Measurements from ENCODE around the gene CEP70. TPM values are rescaled to one million over a fixed set of nuclear protein-coding genes. Genes with fewer than 3 reads are reported as not detected.
"Not testable (repeated sequence)": the region's sequence is repeated elsewhere in the genome, so short reads cannot be mapped to it uniquely, and the experiment has no call there.

Gene CEP70
- total RNA-seq, 5 donors from 2014 or later (not counting 1 experiment from before 2014, with no cell fraction given), result 14.5 to 23.4 (median 21.7) TPM

DNA sequence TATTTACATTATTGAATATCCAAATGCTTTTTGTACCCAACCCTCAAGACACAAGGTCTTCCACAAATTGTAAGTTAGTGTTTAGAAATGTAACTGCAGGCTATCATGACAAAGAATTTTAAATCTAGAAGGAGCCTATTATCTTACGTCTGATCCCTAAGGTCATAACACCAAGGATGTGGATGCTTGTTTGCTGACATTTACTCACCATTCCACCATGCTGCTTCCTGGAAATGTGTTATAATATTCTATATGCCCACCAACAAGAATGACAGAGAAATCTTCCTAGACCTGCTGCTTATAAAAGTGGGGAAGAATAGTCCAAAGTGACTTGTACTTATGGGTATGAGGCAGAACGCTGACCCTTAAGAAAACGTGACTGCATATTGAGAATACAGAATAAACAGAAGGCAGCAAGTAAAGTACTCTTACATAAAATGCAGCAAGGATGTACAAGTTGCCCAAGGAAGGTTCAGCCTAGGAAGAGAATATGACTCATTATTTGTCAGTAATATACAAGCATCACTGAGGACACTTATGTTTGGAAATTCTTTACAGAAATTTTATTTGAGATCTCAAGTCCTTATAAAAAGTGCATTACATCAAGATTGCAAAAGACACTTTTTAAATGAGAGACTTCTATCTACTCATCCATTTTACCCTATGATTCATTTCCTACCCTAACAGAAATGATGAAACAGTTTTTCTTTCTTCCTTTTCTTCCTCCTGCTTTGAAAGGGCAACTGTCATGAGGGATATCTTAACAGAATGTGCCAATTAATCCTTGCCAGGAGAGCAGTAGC lies 100.1 kb downstream of the CEP70 start:
- WGBS (ENCODE audit: insufficient coverage), result no CpG with 5 or more reads among the region's 3 CpGs
- Mint-ChIP-seq H3K36me3 (peaks cover 28% of the 10 kb centered on the region), H3K4me3 (no peak overlapping the region), H3K27ac (no peak overlapping the region), H3K27me3 (no peaks in the 10 kb centered on the region), H3K4me1 (no peaks in the 10 kb centered on the region), H3K9me3 (peaks cover under 1 to 26% (median 21%) of the 10 kb centered on the region in 3 donors)
- CTCF ChIA-PET, result no interaction called here
- Histone ChIP-seq H3K4me1 (ENCODE audit: control insufficient read depth in 1 of 2, extremely low read depth in 1 of 2, insufficient read depth in 2 of 2, low read length in 2 of 2) (no peaks in the 10 kb centered on the region), H3K9me3 (peaks cover 2% of the 10 kb centered on the region), H3K36me3 (ENCODE audit: control insufficient read depth in 2 of 2, extremely low read depth in 1 of 2, insufficient read depth in 1 of 2, low read length in 1 of 2) (peaks cover 0 to 2% of the 10 kb centered on the region in 2 donors), H3K27ac (ENCODE audit: low read length) (no peak overlapping the region), H3K4me3 (ENCODE audit: control insufficient read depth in 1 of 2, extremely low read depth in 1 of 2, low read length in 1 of 2) (no peak overlapping the region), H3K27me3 (replicated peaks in 1 of 2; ENCODE audit: control insufficient read depth in 2 of 2, extremely low read depth in 1 of 2, insufficient read depth in 2 of 2, low read length in 1 of 2) (no peaks in the 10 kb centered on the region)
- no peak for DNase-seq
- POLR2A ChIA-PET, result no interaction called here
- no peak for ATAC-seq (replicated peaks in 1 of 4)

DNA sequence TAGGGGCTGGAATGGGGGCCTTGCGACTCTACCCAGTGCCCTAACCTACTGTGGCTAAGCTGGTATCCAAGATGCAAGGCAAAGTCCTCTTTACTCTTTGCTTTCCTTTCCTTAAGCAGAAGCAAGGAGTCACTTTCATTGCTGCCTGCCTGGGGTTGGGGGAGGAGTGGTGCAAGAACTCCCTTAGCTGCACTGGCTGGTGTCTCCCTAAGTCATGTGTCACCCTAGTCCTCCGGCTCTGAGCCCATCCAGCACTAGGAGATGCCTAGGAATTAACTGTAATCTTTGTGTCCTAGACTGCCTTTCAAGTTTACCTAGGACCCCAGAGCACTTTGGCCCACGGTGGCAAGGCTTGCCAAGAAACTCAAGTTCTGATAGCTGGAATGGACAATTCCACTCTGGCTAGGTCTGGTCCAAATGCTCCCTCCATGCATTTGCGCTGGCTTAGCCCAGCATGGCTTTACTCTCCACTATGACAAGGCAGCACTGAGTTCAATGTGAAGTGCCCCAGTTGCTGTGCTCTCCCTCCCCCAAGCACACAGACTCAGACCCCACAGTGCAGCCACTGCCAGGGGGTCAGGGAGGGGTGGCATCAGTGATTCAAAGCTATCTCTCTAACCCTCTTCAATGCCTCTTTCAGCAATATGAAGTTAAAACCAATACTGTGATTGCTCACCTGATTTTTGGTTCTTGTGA lies 100.9 kb downstream of the CEP70 start:
- H3K4me3 ChIP-seq (ENCODE audit: control insufficient read depth in 1 of 2, extremely low read depth in 1 of 2, low read length in 1 of 2), result no peak overlapping the region
- Mint-ChIP-seq H3K4me1 (no peaks in the 10 kb centered on the region), H3K4me3 (no peak overlapping the region), H3K27me3 (no peaks in the 10 kb centered on the region), H3K36me3 (peaks cover 28% of the 10 kb centered on the region), H3K27ac (no peak overlapping the region), H3K9me3 (peaks cover 5 to 31% (median 25%) of the 10 kb centered on the region in 3 donors)
- H3K27me3 ChIP-seq (replicated peaks in 1 of 2; ENCODE audit: control insufficient read depth in 2 of 2, extremely low read depth in 1 of 2, insufficient read depth in 2 of 2, low read length in 1 of 2), result no peaks in the 10 kb centered on the region
- H3K9me3 ChIP-seq, result peaks cover 2% of the 10 kb centered on the region
- ATAC-seq (replicated peaks in 1 of 4) (no peak), DNase-seq (no peak)
- WGBS (ENCODE audit: insufficient coverage), result 89% methylated on average over 4 of the region's 4 CpGs
- ChIA-PET CTCF (no interaction called here), POLR2A (no interaction called here)
- H3K27ac ChIP-seq (ENCODE audit: low read length), result no peak overlapping the region
- no peaks in the 10 kb centered on the region for H3K4me1 ChIP-seq (ENCODE audit: control insufficient read depth in 1 of 2, extremely low read depth in 1 of 2, insufficient read depth in 2 of 2, low read length in 2 of 2)
- H3K36me3 ChIP-seq (ENCODE audit: control insufficient read depth in 2 of 2, extremely low read depth in 1 of 2, insufficient read depth in 1 of 2, low read length in 1 of 2), result peaks cover 0 to 2% of the 10 kb centered on the region in 2 donors

DNA sequence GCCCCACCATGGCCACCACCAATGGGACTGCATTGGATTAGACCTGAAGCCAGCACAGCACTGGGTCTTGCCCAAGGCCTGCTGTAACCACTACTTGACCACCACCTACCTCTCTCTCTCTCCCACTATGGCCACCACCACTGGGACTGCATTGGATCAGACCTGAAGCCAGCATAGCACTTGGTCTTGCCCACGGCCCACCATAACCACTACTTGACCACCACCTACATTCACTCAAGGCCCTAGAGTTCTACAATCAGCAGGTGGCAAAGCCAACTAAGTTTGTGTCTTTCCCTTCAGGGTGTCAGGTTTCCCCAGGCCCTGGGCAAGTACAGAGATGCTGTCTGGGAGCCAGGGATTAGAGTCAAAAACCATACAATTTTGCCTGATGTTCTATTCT lies 102.1 kb downstream of the CEP70 start:
- Mint-ChIP-seq H3K9me3 (peaks cover 5 to 42% (median 32%) of the 10 kb centered on the region in 3 donors), H3K27me3 (no peaks in the 10 kb centered on the region), H3K4me3 (no peak overlapping the region), H3K4me1 (no peaks in the 10 kb centered on the region), H3K27ac (no peak overlapping the region), H3K36me3 (peaks cover 25% of the 10 kb centered on the region)
- no peaks in the 10 kb centered on the region for H3K4me1 ChIP-seq (ENCODE audit: control insufficient read depth in 1 of 2, extremely low read depth in 1 of 2, insufficient read depth in 2 of 2, low read length in 2 of 2)
- ChIA-PET POLR2A (no interaction called here), CTCF (no interaction called here)
- H3K9me3 ChIP-seq, result peaks cover 2% of the 10 kb centered on the region
- WGBS (ENCODE audit: insufficient coverage), result 83% methylated on average over 1 of the region's 1 CpG
- no peak overlapping the region for H3K4me3 ChIP-seq (ENCODE audit: control insufficient read depth in 1 of 2, extremely low read depth in 1 of 2, low read length in 1 of 2)
- DNase-seq, result no peak
- no peaks in the 10 kb centered on the region for H3K27me3 ChIP-seq (replicated peaks in 1 of 2; ENCODE audit: control insufficient read depth in 2 of 2, extremely low read depth in 1 of 2, insufficient read depth in 2 of 2, low read length in 1 of 2)
- H3K27ac ChIP-seq (ENCODE audit: low read length), result no peak overlapping the region
- ATAC-seq (replicated peaks in 1 of 4), result no peak
- peaks cover 0 to 2% of the 10 kb centered on the region in 2 donors for H3K36me3 ChIP-seq (ENCODE audit: control insufficient read depth in 2 of 2, extremely low read depth in 1 of 2, insufficient read depth in 1 of 2, low read length in 1 of 2)

DNA sequence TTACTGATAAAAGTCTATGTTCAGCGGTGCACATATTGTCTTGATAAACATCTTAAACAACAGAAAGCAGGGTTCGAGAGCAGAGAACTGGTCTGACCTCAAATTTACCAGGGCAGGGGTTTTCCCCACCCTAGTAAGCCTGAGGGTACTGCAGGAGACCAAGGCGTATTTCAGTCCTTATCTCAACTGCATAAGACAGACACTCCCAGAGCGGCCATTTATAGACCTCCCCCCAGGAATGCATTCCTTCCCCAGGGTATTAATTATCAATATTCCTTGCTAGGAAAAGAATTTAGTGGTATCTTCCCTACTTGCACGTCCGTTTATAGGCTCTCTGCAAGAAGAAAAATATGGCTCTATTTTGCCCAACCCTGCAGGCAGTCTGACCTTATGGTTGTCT lies 107.5 kb downstream of the CEP70 start:
- H3K27me3 ChIP-seq (replicated peaks in 1 of 2; ENCODE audit: control insufficient read depth in 2 of 2, extremely low read depth in 1 of 2, insufficient read depth in 2 of 2, low read length in 1 of 2); CTCF ChIA-PET; DNase-seq; H3K9me3 ChIP-seq; H3K36me3 ChIP-seq (ENCODE audit: control insufficient read depth in 2 of 2, extremely low read depth in 1 of 2, insufficient read depth in 1 of 2, low read length in 1 of 2); H3K27ac Mint-ChIP-seq; H3K4me3 ChIP-seq (ENCODE audit: control insufficient read depth in 1 of 2, extremely low read depth in 1 of 2, low read length in 1 of 2); H3K27ac ChIP-seq (ENCODE audit: low read length); POLR2A ChIA-PET; H3K4me1 ChIP-seq (ENCODE audit: control insufficient read depth in 1 of 2, extremely low read depth in 1 of 2, insufficient read depth in 2 of 2, low read length in 2 of 2); H3K4me1 Mint-ChIP-seq; H3K27me3 Mint-ChIP-seq; H3K36me3 Mint-ChIP-seq; H3K4me3 Mint-ChIP-seq; ATAC-seq (replicated peaks in 1 of 4): not testable (repeated sequence)
- peaks cover 15 to 60% (median 51%) of the 10 kb centered on the region in 3 donors for H3K9me3 Mint-ChIP-seq
- 100% methylated on average over 2 of the region's 6 CpGs for WGBS (ENCODE audit: insufficient coverage)

DNA sequence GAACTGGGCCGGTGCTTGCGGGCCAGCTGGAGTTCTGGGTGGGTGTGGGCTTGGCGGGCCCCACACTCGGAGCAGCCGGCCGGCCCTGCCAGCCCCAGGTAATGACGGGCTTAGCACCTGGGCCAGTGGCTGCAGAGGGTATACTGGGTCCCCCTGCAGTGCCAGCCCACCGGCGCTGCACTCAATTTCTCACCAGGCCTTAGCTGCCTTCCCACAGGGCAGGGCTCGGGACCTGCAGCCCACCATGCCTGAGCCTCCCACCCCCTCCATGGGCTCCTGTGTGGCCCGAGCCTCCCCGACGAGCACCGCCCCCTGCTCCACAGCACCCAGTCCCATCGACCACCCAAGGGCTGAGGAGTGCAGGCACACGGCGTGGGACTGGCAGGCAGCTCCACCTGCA lies 109.4 kb downstream of the CEP70 start:
- WGBS (ENCODE audit: insufficient coverage), result 97% methylated on average over 10 of the region's 17 CpGs
- H3K27ac ChIP-seq (ENCODE audit: low read length); H3K27me3 Mint-ChIP-seq; ATAC-seq (replicated peaks in 1 of 4); H3K4me3 Mint-ChIP-seq; H3K27ac Mint-ChIP-seq; H3K27me3 ChIP-seq (replicated peaks in 1 of 2; ENCODE audit: control insufficient read depth in 2 of 2, extremely low read depth in 1 of 2, insufficient read depth in 2 of 2, low read length in 1 of 2); CTCF ChIA-PET; POLR2A ChIA-PET; H3K36me3 ChIP-seq (ENCODE audit: control insufficient read depth in 2 of 2, extremely low read depth in 1 of 2, insufficient read depth in 1 of 2, low read length in 1 of 2); H3K36me3 Mint-ChIP-seq; H3K4me1 ChIP-seq (ENCODE audit: control insufficient read depth in 1 of 2, extremely low read depth in 1 of 2, insufficient read depth in 2 of 2, low read length in 2 of 2); H3K4me1 Mint-ChIP-seq; DNase-seq; H3K4me3 ChIP-seq (ENCODE audit: control insufficient read depth in 1 of 2, extremely low read depth in 1 of 2, low read length in 1 of 2); H3K9me3 ChIP-seq: not testable (repeated sequence)
- peaks cover 15 to 46% (median 38%) of the 10 kb centered on the region in 3 donors for H3K9me3 Mint-ChIP-seq

DNA sequence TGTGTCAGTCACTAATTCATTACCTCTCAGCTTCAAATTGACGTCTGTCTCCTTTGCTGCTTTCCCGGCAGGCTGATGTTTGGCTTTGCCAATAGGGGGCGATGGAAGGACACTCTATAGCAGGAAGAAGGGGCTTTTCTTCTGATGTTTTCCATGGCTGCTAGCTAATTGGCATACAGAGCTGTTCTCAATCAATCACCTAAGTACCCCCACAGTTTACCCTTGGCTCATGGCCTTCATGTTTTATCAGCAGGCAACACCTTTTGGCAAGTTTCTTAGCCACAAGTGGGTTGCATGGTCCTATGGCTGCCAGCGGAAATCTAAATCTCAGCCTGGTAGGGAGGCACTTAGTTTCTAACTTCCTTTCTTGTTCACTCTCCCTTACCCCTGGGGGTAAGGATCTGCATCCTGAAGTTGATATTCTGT lies 114.6 kb downstream of the CEP70 start:
- no peak overlapping the region for H3K4me3 ChIP-seq (ENCODE audit: control insufficient read depth in 1 of 2, extremely low read depth in 1 of 2, low read length in 1 of 2)
- WGBS (ENCODE audit: insufficient coverage), result no CpG with 5 or more reads among the region's 4 CpGs
- peak in 1 of 35 experiments; percentile 33 for DNase-seq

More for the DNA sequence above, 114.6 kb downstream of the CEP70 start:
- H3K27ac Mint-ChIP-seq, result no peak overlapping the region
- no peaks in the 10 kb centered on the region for H3K4me1 Mint-ChIP-seq
- peaks cover 0 to 9% of the 10 kb centered on the region in 2 donors for H3K27me3 Mint-ChIP-seq
- no peaks in the 10 kb centered on the region for H3K9me3 ChIP-seq
- H3K27ac ChIP-seq (ENCODE audit: low read length), result no peak overlapping the region
- ChIA-PET POLR2A (no interaction called here), CTCF (interaction anchor here in 1 of 2 donors (0.8 kb wide), 1 partner anchor 444 kb away, joined by 3 read pairs; no protein-coding TSS in a partner anchor)
- H3K4me1 ChIP-seq (ENCODE audit: control insufficient read depth in 1 of 2, extremely low read depth in 1 of 2, insufficient read depth in 2 of 2, low read length in 2 of 2), result no peaks in the 10 kb centered on the region
- ATAC-seq (replicated peaks in 1 of 4), result no peak
- H3K9me3 Mint-ChIP-seq, result peaks cover 6% of the 10 kb centered on the region in 3 donors
- H3K36me3 ChIP-seq (ENCODE audit: control insufficient read depth in 2 of 2, extremely low read depth in 1 of 2, insufficient read depth in 1 of 2, low read length in 1 of 2), result no peaks in the 10 kb centered on the region
- no peaks in the 10 kb centered on the region for H3K27me3 ChIP-seq (replicated peaks in 1 of 2; ENCODE audit: control insufficient read depth in 2 of 2, extremely low read depth in 1 of 2, insufficient read depth in 2 of 2, low read length in 1 of 2)
- H3K4me3 Mint-ChIP-seq, result no peak overlapping the region
- H3K36me3 Mint-ChIP-seq, result no peaks in the 10 kb centered on the region
